Mucosa of descending colon (tissue), 3 donors: ENCODE data around the gene ZNF205. TPM values are rescaled to one million over a fixed set of nuclear protein-coding genes. Genes with fewer than 3 reads are reported as not detected.

ENCODE experiments used
- ATAC-seq: fragments of 200-7000 bp; cut with Tn5 transposase; one replicate; pipeline ENCODE4 v1.9.1; 2020; ENCODE audit warnings: mild to moderate bottlenecking, moderate library complexity
- DNase-seq, 3 donors: peaks; one replicate each; pipeline ENCODE4 v3.0.0-alpha.2; 2020
- H3K36me3 ChIP-seq: fragments of 200-600 bp; one replicate; pipeline ENCODE4 v1.8.0; 2021; ENCODE audit warnings: low read depth, mild to moderate bottlenecking
- H3K4me1 ChIP-seq: fragments of 200-600 bp; one replicate; pipeline ENCODE4 v1.8.0; 2021; ENCODE audit warnings: low read depth, mild to moderate bottlenecking
- H3K4me3 ChIP-seq: fragments of 200-600 bp; one replicate; pipeline ENCODE4 v1.8.0; 2021; ENCODE audit warnings: mild to moderate bottlenecking
- H3K9me3 ChIP-seq: fragments of 200-600 bp; one replicate; pipeline ENCODE4 v1.8.0; 2021; ENCODE audit warnings: mild to moderate bottlenecking
- intact Hi-C, 2 donors: fragments of 100-400 bp; cut with DNase I in 1 of 2; cut with micrococcal nuclease in 1 of 2; formaldehyde crosslinking; loops; one replicate each; pipeline versions ENCODE4 v1.11.0 to v1.11.1; 2022; cut with DNase I, micrococcal nuclease
- total RNA-seq, 3 donors: library from RNA; stranded (reverse); fragmentation: NEBNext Ultra II Directional in 2 of 3; extraction: Animal tissue kit (Norgen Biotek cat#: 25700) in 2 of 3; gene quantifications; one replicate each; pipeline versions ENCODE4 v1.2.1 to v1.2.4, GENCODE V29; 2021 to 2023
- TF ChIP-seq, protein P1 (sequence below): fragments of 200-600 bp; IDR thresholded peaks from one replicate; pipeline ENCODE4 v1.8.0; 2022; ENCODE audit warnings: antibody characterized with exemption, mild to moderate bottlenecking
- donor health status: DM: no; HTN: no; CAD: no; lungs with moderate emphysema.
- donor health status: DM: no; HTN: no; CAD: no.
- donor health status: DM: no; HTN: yes; CAD: no.

Gene ZNF205
- total RNA-seq, 3 donors from 2014 or later: 8.5 to 10.2 (median 10.2) TPM

DNA sequence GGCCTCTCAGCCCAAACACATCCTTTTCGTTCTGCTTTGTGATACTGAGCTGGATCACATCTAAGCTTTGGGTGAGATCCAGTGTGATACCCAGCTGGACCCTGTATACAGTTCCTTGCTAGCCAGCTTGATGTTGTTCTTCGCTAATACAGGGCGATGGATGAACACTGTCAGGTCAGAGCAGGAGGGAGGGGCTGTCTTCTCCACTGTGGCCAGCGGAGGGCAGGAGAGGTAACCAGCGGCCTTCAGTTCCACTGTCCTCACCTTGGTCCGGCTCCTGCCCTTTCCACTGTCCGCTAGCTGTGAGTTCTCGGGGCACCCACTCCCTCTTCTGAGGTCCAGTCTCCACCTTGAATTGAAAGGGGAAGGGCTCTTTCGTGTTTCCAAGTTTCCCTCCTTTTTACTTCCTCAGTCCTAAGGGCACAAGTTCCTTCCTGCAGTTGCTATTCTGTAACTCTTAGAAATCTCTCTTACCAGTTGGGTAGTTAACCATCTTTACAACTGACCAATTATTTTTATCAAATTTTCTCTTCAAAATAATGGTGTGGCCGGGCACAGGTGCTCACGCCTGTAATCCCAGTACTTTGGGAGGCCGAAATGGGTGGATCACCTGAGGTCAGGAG is 19.5 kb downstream of the ZNF205 start:
- H3K9me3 ChIP-seq: no peaks in the 10 kb centered on the region
- H3K4me1 ChIP-seq: peaks cover 13% of the 10 kb centered on the region
- TF ChIP-seq, protein P1, sequence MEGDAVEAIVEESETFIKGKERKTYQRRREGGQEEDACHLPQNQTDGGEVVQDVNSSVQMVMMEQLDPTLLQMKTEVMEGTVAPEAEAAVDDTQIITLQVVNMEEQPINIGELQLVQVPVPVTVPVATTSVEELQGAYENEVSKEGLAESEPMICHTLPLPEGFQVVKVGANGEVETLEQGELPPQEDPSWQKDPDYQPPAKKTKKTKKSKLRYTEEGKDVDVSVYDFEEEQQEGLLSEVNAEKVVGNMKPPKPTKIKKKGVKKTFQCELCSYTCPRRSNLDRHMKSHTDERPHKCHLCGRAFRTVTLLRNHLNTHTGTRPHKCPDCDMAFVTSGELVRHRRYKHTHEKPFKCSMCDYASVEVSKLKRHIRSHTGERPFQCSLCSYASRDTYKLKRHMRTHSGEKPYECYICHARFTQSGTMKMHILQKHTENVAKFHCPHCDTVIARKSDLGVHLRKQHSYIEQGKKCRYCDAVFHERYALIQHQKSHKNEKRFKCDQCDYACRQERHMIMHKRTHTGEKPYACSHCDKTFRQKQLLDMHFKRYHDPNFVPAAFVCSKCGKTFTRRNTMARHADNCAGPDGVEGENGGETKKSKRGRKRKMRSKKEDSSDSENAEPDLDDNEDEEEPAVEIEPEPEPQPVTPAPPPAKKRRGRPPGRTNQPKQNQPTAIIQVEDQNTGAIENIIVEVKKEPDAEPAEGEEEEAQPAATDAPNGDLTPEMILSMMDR: no peak
- DNase-seq (peak in 2 of 3 donors; percentile 55 to 66), ATAC-seq (peak; percentile 11)
- H3K36me3 ChIP-seq: no peaks in the 10 kb centered on the region
- no peak overlapping the region for H3K4me3 ChIP-seq
- intact Hi-C loops: no loop called here

DNA sequence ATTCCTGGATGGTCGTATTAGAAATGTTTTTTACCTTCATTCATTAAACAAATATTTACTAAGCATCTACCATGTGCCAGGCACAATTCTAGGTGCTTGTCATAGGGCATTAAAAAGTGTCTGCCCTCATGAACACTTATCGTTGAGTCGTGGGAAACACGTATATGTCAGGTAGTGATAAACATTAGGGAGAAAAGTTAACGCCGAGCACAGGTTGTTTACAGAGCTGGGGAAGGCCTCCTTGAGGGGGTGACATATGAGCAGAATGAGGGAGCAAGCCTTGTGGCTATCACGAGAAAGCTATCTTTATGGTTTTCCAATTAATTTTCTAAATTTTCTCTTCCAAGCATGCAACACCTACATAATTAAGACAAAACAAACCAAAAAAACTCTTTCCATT is 21.5 kb downstream of the ZNF205 start:
- Histone ChIP-seq H3K9me3 (no peaks in the 10 kb centered on the region), H3K4me3 (peak overlapping the region; percentile 82), H3K4me1 (peaks cover 10% of the 10 kb centered on the region), H3K36me3 (no peaks in the 10 kb centered on the region)
- TF ChIP-seq, protein P1: no peak
- DNase-seq (no peak), ATAC-seq (no peak)
- intact Hi-C loops: no loop called here

DNA sequence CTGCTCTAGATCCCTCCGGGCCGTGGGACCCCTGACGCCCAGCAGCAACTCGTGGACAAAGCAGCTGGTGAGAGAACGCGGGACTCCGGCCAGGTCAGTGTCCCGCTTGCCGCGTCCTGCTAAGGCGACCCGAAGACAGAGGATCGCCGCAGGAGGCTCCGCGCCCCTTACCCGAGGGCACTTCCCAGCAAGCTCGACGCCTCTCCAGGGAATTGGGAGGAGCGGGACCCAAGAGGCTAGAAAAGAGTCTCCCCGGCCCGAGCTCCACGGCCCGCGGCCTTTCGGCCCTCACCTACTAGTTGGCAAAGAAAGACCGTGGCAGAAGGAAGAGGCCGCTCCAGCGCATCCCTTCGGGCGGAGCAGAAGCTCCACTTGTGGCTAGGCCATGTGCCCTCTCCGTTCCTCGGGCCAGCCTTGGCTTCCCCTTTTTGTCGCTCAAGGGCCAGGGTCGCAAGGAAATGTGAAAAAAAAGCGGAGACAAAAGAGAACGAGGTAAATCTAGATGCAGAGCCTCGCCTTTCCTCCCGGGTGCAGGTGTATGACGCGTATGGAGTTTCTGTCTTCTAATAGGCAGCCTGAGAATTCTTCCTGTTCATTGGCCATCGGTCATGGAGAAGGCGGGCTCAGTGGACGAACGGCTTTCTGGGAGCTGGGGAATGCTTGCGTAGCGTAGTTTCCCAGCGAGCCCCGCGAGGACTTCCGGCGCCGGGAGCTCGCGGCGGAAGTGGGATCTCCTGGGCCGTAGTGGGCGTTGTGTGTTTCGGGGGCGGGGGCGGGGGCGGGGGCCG is 22.1 kb downstream of the ZNF205 start, which contains the start of gene ZNF213:
TSS of gene ZNF213 (plus strand) at position 692 of the 788 bp plus-strand sequence. CDS start 2,252 bp downstream, outside the sequence.
- Histone ChIP-seq H3K4me1 (peaks cover 4% of the 10 kb centered on the region), H3K4me3 (peak within 1 kb of the TSS; percentile 82), H3K36me3 (no peaks in the 10 kb centered on the region), H3K9me3 (no peaks in the 10 kb centered on the region)
- peak; percentile 94 to 97 (median 95) for DNase-seq
- TF ChIP-seq, protein P1: no peak
- peak; percentile 97 for ATAC-seq
- intact Hi-C loops: no loop called here

DNA sequence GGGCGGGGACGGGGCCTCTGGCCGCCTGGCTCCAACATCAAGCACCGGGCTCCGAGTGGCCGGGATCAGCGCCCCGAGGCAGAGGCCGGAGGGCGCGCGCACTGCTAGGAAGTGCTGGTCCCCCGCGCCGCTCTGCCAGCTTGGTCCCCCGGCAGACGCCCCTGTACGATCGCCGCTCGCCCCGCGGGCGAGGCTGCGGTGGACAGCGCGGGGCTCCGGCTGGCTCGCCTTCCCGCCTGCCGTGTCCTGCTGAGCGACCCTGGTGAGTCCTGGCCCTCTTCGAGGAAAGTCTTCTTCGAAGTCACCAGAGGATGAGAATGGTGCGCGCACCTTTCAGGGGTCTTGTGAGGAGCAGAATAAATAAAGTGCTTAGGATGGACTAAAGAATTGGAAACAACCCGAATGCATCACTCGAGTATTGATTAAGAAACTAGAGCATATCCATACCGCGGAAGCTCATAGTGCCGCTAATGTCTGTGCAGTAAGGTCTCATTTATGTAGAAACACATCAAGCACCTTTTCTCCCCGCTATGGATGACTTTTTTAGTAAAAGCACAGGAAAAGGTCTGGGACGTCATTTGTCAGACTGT is 22.8 kb downstream of the ZNF205 start:
- DNase-seq (no peak), ATAC-seq (peak; percentile 3)
- H3K9me3 ChIP-seq: no peaks in the 10 kb centered on the region
- peak overlapping the region; percentile 82 for H3K4me3 ChIP-seq
- TF ChIP-seq, protein P1: no peak
- intact Hi-C loops: no loop called here
- H3K4me1 ChIP-seq: no peaks in the 10 kb centered on the region
- no peaks in the 10 kb centered on the region for H3K36me3 ChIP-seq

DNA sequence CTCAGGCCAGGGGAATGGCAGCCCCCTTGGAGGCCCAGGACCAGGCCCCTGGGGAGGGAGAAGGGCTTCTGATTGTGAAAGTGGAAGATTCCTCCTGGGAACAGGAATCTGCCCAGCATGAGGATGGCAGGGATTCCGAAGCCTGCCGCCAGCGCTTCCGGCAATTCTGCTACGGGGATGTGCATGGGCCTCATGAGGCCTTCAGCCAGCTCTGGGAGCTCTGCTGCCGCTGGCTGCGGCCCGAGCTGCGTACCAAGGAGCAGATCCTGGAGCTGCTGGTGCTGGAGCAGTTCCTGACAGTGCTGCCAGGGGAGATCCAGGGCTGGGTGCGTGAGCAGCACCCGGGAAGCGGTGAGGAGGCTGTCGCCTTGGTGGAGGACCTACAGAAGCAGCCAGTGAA is 24.9 kb downstream of the ZNF205 start:
- Histone ChIP-seq H3K4me1 (no peaks in the 10 kb centered on the region), H3K36me3 (no peaks in the 10 kb centered on the region), H3K4me3 (no peak overlapping the region), H3K9me3 (no peaks in the 10 kb centered on the region)
- no peak for ATAC-seq
- intact Hi-C loops: no loop called here
- TF ChIP-seq, protein P1: no peak
- peak in 1 of 3 donors; percentile 48 for DNase-seq
